HEK293 (cell line): ENCODE data around the gene GUCA1A.

ENCODE experiments used
- CTCF ChIA-PET: fragments of 350-600 bp; formaldehyde crosslinking; extraction: SDS; loops from one replicate; lab custom pipeline; 2021; ENCODE audit warnings: antibody characterized with exemption; lab: Yijun Ruan, JAX
- POLR2A ChIA-PET: fragments of 300-600 bp; formaldehyde crosslinking; extraction: SDS; loops from one replicate; lab custom pipeline; 2020; ENCODE audit warnings: antibody characterized with exemption, inconsistent platforms; lab: Yijun Ruan, JAX
- H3K27ac ChIP-seq: fragments of 200-500 bp; sonication (Bioruptor generic); 2 replicates; pipeline ENCODE4 v1.5.1; 2014; ENCODE audit warnings: low read depth, low read length, control low read depth, inconsistent platforms; ENCODE audit errors: extremely low read depth
- H3K36me3 ChIP-seq, 2 experiments: fragments of 200-500 bp in 1 of 2; sonication (Bioruptor generic) in 1 of 2; 1 replicate in 1 of 2; 2 replicates in 1 of 2; pipeline ENCODE4 v1.5.1; 2014 to 2017; ENCODE audit warnings: inconsistent platforms in 2 of 2, low read length in 2 of 2; ENCODE audit not compliant: control insufficient read depth in 2 of 2, insufficient read depth in 1 of 2
- H3K4me1 ChIP-seq: fragments of 200-500 bp; sonication (Bioruptor generic); 2 replicates; pipeline ENCODE4 v1.5.1; 2014; ENCODE audit warnings: mild to moderate bottlenecking, low read length, inconsistent platforms; ENCODE audit not compliant: control insufficient read depth, insufficient read depth
- H3K4me3 ChIP-seq: 2 replicates; pipeline ENCODE4 v1.5.1; 2011; ENCODE audit warnings: low read depth, mild to moderate bottlenecking, control low read depth, low read length, moderate library complexity
- H3K9me3 ChIP-seq: fragments of 200-500 bp; sonication (Bioruptor generic); 2 replicates; pipeline ENCODE4 v1.5.1; 2014; ENCODE audit warnings: low read depth, low read length, inconsistent platforms; ENCODE audit not compliant: control insufficient read depth, insufficient read depth
- BCL11A ChIP-seq: fragments of 450-650 bp; formaldehyde crosslinking; IDR thresholded peaks from 2 replicates; pipeline ENCODE4 v1.5.1; 2016; ENCODE audit warnings: low read depth, missing biosample characterization, missing genetic modification characterization
- KLF7 ChIP-seq: fragments of 450-650 bp; formaldehyde crosslinking; IDR thresholded peaks from 2 replicates; pipeline ENCODE4 v1.5.1; 2016; ENCODE audit warnings: missing biosample characterization, missing genetic modification characterization, borderline replicate concordance
- SCRT1 ChIP-seq: fragments of 450-650 bp; formaldehyde crosslinking; IDR thresholded peaks from 2 replicates; pipeline ENCODE4 v1.5.1; 2016; ENCODE audit warnings: missing biosample characterization, missing genetic modification characterization, borderline replicate concordance
- SCRT2 ChIP-seq: fragments of 450-650 bp; formaldehyde crosslinking; IDR thresholded peaks from 2 replicates; pipeline ENCODE4 v1.5.1; 2016; ENCODE audit warnings: missing biosample characterization, missing genetic modification characterization
- WT1 ChIP-seq: fragments of 450-650 bp; formaldehyde crosslinking; IDR thresholded peaks from 2 replicates; pipeline ENCODE4 v1.5.1; 2016; ENCODE audit warnings: missing biosample characterization, missing genetic modification characterization
- YY1 ChIP-seq: fragments of 450-650 bp; formaldehyde crosslinking; IDR thresholded peaks from 2 replicates; pipeline ENCODE4 v1.5.1; 2018; ENCODE audit warnings: missing biosample characterization, missing genetic modification characterization
- ZNF155 ChIP-seq: fragments of 450-650 bp; formaldehyde crosslinking; IDR thresholded peaks from 2 replicates; pipeline ENCODE4 v1.5.1; 2016; ENCODE audit warnings: missing biosample characterization, missing genetic modification characterization
- ZNF157 ChIP-seq: fragments of 450-650 bp; formaldehyde crosslinking; IDR thresholded peaks from 2 replicates; pipeline ENCODE4 v1.5.1; 2016; ENCODE audit warnings: missing biosample characterization, missing genetic modification characterization
- ZNF214 ChIP-seq: fragments of 450-650 bp; formaldehyde crosslinking; IDR thresholded peaks from 2 replicates; pipeline ENCODE4 v1.5.1; 2017; ENCODE audit warnings: missing biosample characterization, mild to moderate bottlenecking, missing genetic modification characterization, borderline replicate concordance
- ZNF266 ChIP-seq: fragments of 450-650 bp; formaldehyde crosslinking; IDR thresholded peaks from 2 replicates; pipeline ENCODE4 v1.5.1; 2016; ENCODE audit warnings: missing biosample characterization, missing genetic modification characterization, low read depth
- ZNF350 ChIP-seq: fragments of 450-650 bp; formaldehyde crosslinking; IDR thresholded peaks from 2 replicates; pipeline ENCODE4 v1.5.0; 2017; ENCODE audit warnings: missing biosample characterization, mild to moderate bottlenecking, missing genetic modification characterization
- ZNF366 ChIP-seq: fragments of 450-650 bp; formaldehyde crosslinking; conservative IDR thresholded peaks from 2 replicates; pipeline ENCODE4 v1.5.1; 2016; ENCODE audit warnings: missing biosample characterization, missing genetic modification characterization
- ZNF514 ChIP-seq: fragments of 450-650 bp; formaldehyde crosslinking; IDR thresholded peaks from 2 replicates; pipeline ENCODE4 v1.5.1; 2016; ENCODE audit warnings: missing biosample characterization, missing genetic modification characterization
- ZNF521 ChIP-seq: fragments of 450-650 bp; formaldehyde crosslinking; IDR thresholded peaks from 2 replicates; pipeline ENCODE4 v1.5.1; 2017; ENCODE audit warnings: missing biosample characterization, mild to moderate bottlenecking, missing genetic modification characterization
- ZNF560 ChIP-seq: fragments of 450-650 bp; formaldehyde crosslinking; IDR thresholded peaks from 2 replicates; pipeline ENCODE4 v1.5.1; 2017; ENCODE audit warnings: missing biosample characterization, missing genetic modification characterization, borderline replicate concordance
- ZNF600 ChIP-seq: fragments of 450-650 bp; formaldehyde crosslinking; IDR thresholded peaks from 2 replicates; pipeline ENCODE4 v1.5.1; 2016; ENCODE audit warnings: missing biosample characterization, missing genetic modification characterization
- ZNF776 ChIP-seq: fragments of 450-650 bp; formaldehyde crosslinking; IDR thresholded peaks from 2 replicates; pipeline ENCODE4 v1.5.0; 2017; ENCODE audit warnings: missing biosample characterization, missing genetic modification characterization, borderline replicate concordance
- ZXDB ChIP-seq: fragments of 450-650 bp; formaldehyde crosslinking; IDR thresholded peaks from 2 replicates; pipeline ENCODE4 v1.5.1; 2016; ENCODE audit warnings: missing biosample characterization, missing genetic modification characterization
- TF ChIP-seq, protein P1 (sequence below): fragments of 450-650 bp; formaldehyde crosslinking; IDR thresholded peaks from 2 replicates; pipeline ENCODE4 v1.5.1; 2016; ENCODE audit warnings: missing biosample characterization, missing genetic modification characterization
- TF ChIP-seq, protein P2 (sequence below): fragments of 450-650 bp; formaldehyde crosslinking; IDR thresholded peaks from 2 replicates; pipeline ENCODE4 v1.5.1; 2017; ENCODE audit warnings: missing biosample characterization, missing genetic modification characterization
- TF ChIP-seq, protein P3 (sequence below): fragments of 450-650 bp; formaldehyde crosslinking; IDR thresholded peaks from 2 replicates; pipeline ENCODE4 v1.5.1; 2016; ENCODE audit warnings: missing biosample characterization, missing genetic modification characterization
- TF ChIP-seq, protein P4 (sequence below): fragments of 450-650 bp; formaldehyde crosslinking; IDR thresholded peaks from 2 replicates; pipeline ENCODE4 v1.5.1; 2016; ENCODE audit warnings: missing biosample characterization, missing genetic modification characterization

GUCA1A gene

DNA sequence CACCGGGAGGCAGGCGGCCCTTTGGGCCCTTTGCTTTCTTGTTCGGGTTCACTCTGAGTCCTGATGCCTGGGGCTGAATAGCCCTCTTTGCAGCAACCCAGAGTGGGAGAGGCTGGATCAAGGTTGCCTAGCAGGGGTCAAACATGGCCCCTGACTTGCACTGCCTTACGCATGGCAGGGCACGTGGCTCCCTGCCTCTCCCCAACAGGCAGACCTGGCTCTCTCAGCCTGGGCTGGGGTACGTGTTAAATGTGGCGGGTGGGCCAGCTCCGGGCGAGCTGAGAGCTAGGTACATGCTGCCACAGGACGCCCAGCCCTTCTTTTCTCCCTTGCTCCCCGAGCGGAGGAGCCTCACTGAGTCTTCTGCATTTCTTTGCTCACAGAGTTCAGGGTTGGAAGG is 38.0 kb upstream of the GUCA1A start:
- no peaks in the 10 kb centered on the region for H3K36me3 ChIP-seq
- no peak overlapping the region for H3K4me3 ChIP-seq
- no peaks in the 10 kb centered on the region for H3K9me3 ChIP-seq
- POLR2A ChIA-PET, result no interaction called here
- no peak overlapping the region for H3K27ac ChIP-seq
- no peak for TF ChIP-seq ZNF366 (tag by site-specific recombination)
- TF ChIP-seq ZNF776 (tag by site-specific recombination), result no peak
- no peak for TF ChIP-seq ZNF350
- TF ChIP-seq SCRT1 (tag by site-specific recombination), result no peak
- CTCF ChIA-PET, result interaction anchor here (0.7 to 1.5 kb wide), 3 partner anchors 32 to 50 kb away, joined by 3 to 5 read pairs (median 4); no protein-coding TSS in a partner anchor
- peaks cover 20% of the 10 kb centered on the region for H3K4me1 ChIP-seq

DNA sequence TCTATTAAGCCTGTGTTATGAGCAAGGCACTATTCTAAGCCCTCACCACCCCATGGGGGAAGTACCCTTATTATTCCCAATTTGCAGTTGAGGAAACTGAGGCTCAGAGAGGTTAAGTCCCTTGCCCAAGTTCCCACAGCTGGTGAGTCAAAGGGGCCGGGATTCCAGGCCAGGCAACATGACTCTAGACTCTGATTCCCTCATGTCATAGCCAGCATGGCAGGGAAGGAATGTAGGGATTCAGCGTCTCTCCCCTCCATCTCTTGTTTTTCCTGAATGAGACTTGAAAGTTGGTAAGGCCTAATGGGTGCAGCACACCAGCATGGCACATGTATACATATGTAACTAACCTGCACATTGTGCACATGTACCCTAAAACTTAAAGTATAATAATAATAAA is 37.4 kb upstream of the GUCA1A start:
- TF ChIP-seq ZNF514 (tag by site-specific recombination) (no peak), ZNF266 (no peak), ZNF560 (no peak), ZNF521 (tag by site-specific recombination) (no peak), WT1 (tag by site-specific recombination) (no peak), KLF7 (tag by site-specific recombination) (no peak)
- CTCF ChIA-PET, result interaction anchor here (0.6 to 2.3 kb wide), 5 partner anchors 31 to 78 kb away, joined by 3 to 8 read pairs (median 3); no protein-coding TSS in a partner anchor
- POLR2A ChIA-PET, result no interaction called here
- Histone ChIP-seq H3K36me3 (no peaks in the 10 kb centered on the region), H3K4me1 (peaks cover 20% of the 10 kb centered on the region), H3K9me3 (no peaks in the 10 kb centered on the region), H3K4me3 (no peak overlapping the region), H3K27ac (no peak overlapping the region)

DNA sequence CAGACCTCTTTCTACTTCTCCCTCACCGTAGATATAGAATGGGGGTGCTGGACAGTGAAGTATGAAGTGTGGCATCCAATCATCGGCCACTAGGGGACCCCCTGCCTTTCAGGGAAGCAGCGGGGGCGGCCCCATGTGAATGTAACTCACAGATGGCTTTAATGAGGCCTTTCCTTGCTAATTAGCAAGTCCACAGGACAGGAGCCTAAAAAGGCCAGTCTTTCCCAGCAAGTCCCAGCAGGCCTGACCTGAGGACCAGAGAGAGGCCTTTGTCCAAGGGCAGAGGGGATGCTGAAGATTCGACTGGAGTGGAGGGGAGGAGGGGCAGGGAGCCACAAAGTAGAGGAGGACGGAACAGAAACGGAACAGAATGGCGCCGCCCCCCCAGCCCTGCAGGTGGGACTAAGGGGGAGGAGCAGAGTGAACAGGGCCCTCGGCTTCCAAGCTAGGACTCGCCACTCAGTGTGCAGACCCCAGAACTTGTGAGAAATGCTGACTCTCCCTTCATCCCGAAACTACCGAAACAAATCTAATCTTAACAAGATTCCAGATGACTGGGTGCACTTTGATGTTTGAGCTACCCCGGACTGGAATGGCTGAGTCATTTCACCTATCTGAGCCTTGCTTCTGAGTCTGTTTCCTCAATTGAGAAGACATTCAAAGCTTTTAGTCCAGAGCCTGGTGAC is 36.5 kb upstream of the GUCA1A start:
- Histone ChIP-seq H3K4me3 (no peak overlapping the region), H3K27ac (peak overlapping the region; percentile 56), H3K9me3 (no peaks in the 10 kb centered on the region), H3K36me3 (no peaks in the 10 kb centered on the region), H3K4me1 (peaks cover 23% of the 10 kb centered on the region)
- ChIA-PET POLR2A (interaction anchor here (1.0 to 1.1 kb wide), 2 partner anchors 15 to 86 kb away, joined by 3 to 4 read pairs; partner anchors contain the start of gene TAF8), CTCF (interaction anchor here (0.6 to 2.3 kb wide), 8 partner anchors 27 to 712 kb away, joined by 3 to 8 read pairs (median 3); no protein-coding TSS in a partner anchor)
- TF ChIP-seq YY1 (peak; percentile 47; the same call in 1 of the 2 replicates), ZNF214 (no peak), ZXDB (tag by site-specific recombination) (peak; percentile 58), ZNF155 (tag by site-specific recombination) (no peak), BCL11A (tag by site-specific recombination) (no peak), ZNF600 (tag by site-specific recombination) (peak; percentile 72), ZNF157 (tag by site-specific recombination) (no peak), SCRT2 (no peak)
- TF ChIP-seq, protein P1, sequence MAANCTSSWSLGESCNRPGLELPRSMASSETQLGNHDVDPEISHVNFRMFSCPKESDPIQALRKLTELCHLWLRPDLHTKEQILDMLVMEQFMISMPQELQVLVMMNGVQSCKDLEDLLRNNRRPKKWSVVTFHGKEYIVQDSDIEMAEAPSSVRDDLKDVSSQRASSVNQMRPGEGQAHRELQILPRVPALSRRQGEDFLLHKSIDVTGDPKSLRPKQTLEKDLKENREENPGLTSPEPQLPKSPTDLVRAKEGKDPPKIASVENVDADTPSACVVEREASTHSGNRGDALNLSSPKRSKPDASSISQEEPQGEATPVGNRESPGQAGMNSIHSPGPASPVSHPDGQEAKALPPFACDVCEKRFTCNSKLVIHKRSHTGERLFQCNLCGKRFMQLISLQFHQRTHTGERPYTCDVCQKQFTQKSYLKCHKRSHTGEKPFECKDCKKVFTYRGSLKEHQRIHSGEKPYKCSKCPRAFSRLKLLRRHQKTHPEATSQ, result no peak
- TF ChIP-seq, protein P2, sequence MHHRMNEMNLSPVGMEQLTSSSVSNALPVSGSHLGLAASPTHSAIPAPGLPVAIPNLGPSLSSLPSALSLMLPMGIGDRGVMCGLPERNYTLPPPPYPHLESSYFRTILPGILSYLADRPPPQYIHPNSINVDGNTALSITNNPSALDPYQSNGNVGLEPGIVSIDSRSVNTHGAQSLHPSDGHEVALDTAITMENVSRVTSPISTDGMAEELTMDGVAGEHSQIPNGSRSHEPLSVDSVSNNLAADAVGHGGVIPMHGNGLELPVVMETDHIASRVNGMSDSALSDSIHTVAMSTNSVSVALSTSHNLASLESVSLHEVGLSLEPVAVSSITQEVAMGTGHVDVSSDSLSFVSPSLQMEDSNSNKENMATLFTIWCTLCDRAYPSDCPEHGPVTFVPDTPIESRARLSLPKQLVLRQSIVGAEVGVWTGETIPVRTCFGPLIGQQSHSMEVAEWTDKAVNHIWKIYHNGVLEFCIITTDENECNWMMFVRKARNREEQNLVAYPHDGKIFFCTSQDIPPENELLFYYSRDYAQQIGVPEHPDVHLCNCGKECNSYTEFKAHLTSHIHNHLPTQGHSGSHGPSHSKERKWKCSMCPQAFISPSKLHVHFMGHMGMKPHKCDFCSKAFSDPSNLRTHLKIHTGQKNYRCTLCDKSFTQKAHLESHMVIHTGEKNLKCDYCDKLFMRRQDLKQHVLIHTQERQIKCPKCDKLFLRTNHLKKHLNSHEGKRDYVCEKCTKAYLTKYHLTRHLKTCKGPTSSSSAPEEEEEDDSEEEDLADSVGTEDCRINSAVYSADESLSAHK (tag by site-specific recombination), result no peak
- TF ChIP-seq, protein P3, sequence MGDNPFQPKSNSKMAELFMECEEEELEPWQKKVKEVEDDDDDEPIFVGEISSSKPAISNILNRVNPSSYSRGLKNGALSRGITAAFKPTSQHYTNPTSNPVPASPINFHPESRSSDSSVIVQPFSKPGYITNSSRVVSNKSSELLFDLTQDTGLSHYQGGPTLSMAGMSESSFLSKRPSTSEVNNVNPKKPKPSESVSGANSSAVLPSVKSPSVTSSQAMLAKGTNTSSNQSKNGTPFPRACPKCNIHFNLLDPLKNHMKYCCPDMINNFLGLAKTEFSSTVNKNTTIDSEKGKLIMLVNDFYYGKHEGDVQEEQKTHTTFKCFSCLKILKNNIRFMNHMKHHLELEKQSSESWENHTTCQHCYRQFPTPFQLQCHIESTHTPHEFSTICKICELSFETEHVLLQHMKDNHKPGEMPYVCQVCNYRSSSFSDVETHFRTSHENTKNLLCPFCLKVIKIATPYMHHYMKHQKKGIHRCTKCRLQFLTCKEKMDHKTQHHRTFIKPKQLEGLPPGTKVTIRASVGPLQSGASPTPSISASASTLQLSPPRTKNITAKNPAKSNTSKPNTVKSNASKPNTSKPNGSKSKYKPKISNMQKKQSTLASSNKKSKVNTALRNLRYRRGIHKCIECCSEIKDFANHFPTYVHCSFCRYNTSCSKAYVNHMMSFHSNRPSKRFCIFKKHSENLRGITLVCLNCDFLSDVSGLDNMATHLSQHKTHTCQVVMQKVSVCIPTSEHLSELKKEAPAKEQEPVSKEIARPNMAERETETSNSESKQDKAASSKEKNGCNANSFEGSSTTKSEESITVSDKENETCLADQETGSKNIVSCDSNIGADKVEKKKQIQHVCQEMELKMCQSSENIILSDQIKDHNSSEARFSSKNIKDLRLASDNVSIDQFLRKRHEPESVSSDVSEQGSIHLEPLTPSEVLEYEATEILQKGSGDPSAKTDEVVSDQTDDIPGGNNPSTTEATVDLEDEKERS (tag by site-specific recombination), result no peak
- TF ChIP-seq, protein P4, sequence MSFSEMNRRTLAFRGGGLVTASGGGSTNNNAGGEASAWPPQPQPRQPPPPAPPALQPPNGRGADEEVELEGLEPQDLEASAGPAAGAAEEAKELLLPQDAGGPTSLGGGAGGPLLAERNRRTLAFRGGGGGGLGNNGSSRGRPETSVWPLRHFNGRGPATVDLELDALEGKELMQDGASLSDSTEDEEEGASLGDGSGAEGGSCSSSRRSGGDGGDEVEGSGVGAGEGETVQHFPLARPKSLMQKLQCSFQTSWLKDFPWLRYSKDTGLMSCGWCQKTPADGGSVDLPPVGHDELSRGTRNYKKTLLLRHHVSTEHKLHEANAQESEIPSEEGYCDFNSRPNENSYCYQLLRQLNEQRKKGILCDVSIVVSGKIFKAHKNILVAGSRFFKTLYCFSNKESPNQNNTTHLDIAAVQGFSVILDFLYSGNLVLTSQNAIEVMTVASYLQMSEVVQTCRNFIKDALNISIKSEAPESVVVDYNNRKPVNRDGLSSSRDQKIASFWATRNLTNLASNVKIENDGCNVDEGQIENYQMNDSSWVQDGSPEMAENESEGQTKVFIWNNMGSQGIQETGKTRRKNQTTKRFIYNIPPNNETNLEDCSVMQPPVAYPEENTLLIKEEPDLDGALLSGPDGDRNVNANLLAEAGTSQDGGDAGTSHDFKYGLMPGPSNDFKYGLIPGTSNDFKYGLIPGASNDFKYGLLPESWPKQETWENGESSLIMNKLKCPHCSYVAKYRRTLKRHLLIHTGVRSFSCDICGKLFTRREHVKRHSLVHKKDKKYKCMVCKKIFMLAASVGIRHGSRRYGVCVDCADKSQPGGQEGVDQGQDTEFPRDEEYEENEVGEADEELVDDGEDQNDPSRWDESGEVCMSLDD (tag by site-specific recombination), result no peak
